ENCODE measurements around the gene PAF1. TPM values are rescaled to one million over a fixed set of nuclear protein-coding genes. Genes with fewer than 3 reads are reported as not detected.

Gene PAF1
- total RNA-seq, 1 experiment from 2014 or later: 53.5 TPM

DNA sequence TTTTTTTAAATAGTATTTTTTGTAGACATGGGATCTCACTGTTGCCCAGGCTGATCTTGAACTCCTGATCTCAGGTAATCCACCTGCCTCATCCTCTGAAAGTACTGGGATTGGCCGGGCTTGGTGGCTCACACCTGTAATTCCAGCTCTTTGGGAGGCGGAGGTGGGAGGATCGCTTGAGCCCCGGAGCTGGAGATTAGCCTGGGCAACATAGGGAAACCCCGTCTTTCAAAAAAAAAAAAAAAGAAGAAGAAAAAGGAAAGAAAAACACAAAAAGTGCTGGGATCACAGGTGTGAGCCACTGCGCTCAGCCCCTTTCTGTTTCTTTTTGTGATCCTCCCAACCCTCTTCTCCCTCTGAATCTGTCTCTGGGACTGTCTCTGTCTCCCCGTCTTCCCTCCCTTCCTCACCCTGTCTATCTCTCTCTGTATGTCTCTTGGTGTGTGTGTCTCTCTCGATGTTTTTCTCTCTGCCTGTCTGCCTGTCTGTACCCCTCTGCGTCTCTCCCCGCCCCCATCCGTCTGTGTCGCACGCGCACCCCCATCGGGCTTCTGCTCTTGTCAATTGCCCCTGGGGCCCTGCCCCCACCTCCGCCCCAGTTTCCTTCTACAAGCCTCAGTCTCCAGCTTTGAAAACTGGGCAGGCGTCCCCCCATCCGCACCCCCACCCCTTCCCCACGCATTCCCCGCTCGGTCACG lies 15.2 kb upstream of the PAF1 start:
- peak overlapping the region; percentile 97 for H3K9ac ChIP-seq (ENCODE audit: low read length)

DNA sequence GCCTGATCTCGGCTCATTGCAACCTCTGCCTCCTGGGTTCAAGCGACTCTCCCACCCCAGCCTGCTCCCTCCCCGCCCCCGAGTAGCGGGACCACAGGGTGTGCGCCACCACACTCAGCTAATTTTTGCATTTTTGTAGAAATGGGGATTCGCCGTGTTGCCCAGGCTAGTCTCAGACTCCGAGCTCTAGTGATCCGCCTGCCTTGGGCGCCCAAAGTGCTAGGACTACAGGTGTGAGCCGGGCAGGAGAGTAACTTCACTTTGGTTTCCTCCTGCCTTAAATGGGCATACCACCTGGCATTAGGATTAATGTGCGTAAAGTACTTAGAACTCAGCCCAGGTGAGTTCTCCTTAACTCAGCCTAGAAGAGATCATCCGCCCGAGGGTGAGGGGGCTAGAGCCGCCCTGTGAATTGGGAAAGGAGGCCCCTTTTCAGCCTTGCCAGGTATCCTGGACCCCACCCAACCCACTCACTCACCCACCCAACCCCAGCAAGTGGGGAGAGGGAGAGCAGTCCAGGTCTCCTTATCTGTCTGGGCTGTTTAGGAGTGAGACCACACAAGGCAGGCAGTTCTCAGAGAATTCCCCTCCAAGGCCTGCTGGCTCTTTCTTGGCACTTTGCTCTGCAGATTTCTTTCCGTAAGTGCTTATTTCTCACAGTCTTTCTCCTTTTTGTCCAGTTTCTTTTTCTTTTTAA lies 14.5 kb upstream of the PAF1 start:
- peak overlapping the region; percentile 92 for H3K4me2 ChIP-seq (ENCODE audit: low read length)
- peaks cover 38% of the 10 kb centered on the region for H3K79me2 ChIP-seq (ENCODE audit: insufficient read depth, low read length)
- peaks cover 2 to 12% of the 10 kb centered on the region in 2 experiments; a peak in 1 of 4 replicates for H3K36me3 ChIP-seq (ENCODE audit: control insufficient read depth in 1 of 2, insufficient read depth in 2 of 2, low read length in 2 of 2)
- H3K9ac ChIP-seq (ENCODE audit: low read length): peak overlapping the region; percentile 97
- no peak overlapping the region for H2AFZ ChIP-seq (ENCODE audit: low read depth, low read length, poor library complexity, severe bottlenecking)
- peaks cover 5% of the 10 kb centered on the region; the same call in 1 of the 2 replicates for H4K20me1 ChIP-seq (ENCODE audit: insufficient read depth)
- ChIA-PET POLR2A (interaction anchor here (0.6 to 2.0 kb wide), 3 partner anchors 23 to 273 kb away, joined by 3 to 19 read pairs (median 3); partner anchors contain the start of gene RPS16), CTCF (no interaction called here), RAD21 (ENCODE audit: low non-redundant PET in 1 of 2, low total read pairs in 2 of 2, uncharacterized antibody in 2 of 2, unreplicated experiment in 2 of 2) (no interaction called here)
- no peaks in the 10 kb centered on the region for H3K9me2 ChIP-seq (ENCODE audit: insufficient read depth)
- DNase-seq (ENCODE audit: low read depth, low spot score) (no peak), ATAC-seq (no peak)
- no TSS peak for BruUV-seq (replicated peaks)
- no peaks in the 10 kb centered on the region for H3K9me3 ChIP-seq (ENCODE audit: control insufficient read depth in 1 of 2, insufficient read depth in 1 of 2, low read depth in 1 of 2, low read length in 2 of 2)
- peak overlapping the region; percentile 99 for H3K27ac ChIP-seq (ENCODE audit: low read depth, low read length)
- no peak overlapping the region; a peak in 1 of 4 replicates for H3K4me3 ChIP-seq (replicated peaks in 1 of 2; ENCODE audit: low read depth in 1 of 2, low read length in 2 of 2)
- TF ChIP-seq EZH2 (IDR thresholded peaks at IDR 0.05): no peak
- no peak for TF ChIP-seq ELF1 (IDR thresholded peaks at IDR 0.05; ENCODE audit: borderline replicate concordance, low read depth)
- TF ChIP-seq JUND (IDR thresholded peaks at IDR 0.05): no peak
- TF ChIP-seq POLR2AphosphoS5 (IDR thresholded peaks at IDR 0.05; ENCODE audit: low read depth, low read length): no peak
- no peak for TF ChIP-seq SRF (IDR thresholded peaks at IDR 0.05; ENCODE audit: low read depth)
- TF ChIP-seq, protein P1, sequence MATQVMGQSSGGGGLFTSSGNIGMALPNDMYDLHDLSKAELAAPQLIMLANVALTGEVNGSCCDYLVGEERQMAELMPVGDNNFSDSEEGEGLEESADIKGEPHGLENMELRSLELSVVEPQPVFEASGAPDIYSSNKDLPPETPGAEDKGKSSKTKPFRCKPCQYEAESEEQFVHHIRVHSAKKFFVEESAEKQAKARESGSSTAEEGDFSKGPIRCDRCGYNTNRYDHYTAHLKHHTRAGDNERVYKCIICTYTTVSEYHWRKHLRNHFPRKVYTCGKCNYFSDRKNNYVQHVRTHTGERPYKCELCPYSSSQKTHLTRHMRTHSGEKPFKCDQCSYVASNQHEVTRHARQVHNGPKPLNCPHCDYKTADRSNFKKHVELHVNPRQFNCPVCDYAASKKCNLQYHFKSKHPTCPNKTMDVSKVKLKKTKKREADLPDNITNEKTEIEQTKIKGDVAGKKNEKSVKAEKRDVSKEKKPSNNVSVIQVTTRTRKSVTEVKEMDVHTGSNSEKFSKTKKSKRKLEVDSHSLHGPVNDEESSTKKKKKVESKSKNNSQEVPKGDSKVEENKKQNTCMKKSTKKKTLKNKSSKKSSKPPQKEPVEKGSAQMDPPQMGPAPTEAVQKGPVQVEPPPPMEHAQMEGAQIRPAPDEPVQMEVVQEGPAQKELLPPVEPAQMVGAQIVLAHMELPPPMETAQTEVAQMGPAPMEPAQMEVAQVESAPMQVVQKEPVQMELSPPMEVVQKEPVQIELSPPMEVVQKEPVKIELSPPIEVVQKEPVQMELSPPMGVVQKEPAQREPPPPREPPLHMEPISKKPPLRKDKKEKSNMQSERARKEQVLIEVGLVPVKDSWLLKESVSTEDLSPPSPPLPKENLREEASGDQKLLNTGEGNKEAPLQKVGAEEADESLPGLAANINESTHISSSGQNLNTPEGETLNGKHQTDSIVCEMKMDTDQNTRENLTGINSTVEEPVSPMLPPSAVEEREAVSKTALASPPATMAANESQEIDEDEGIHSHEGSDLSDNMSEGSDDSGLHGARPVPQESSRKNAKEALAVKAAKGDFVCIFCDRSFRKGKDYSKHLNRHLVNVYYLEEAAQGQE (IDR thresholded peaks at IDR 0.05; ENCODE audit: low read depth): no peak
- TF ChIP-seq SP1 (IDR thresholded peaks at IDR 0.05; ENCODE audit: low read depth): no peak
- TF ChIP-seq YY1 (IDR thresholded peaks at IDR 0.05; ENCODE audit: extremely low read depth, insufficient replicate concordance, low read depth, low read length): no peak
- no peaks in the 10 kb centered on the region for H3K27me3 ChIP-seq (ENCODE audit: insufficient read depth, low read length)
- H3K4me1 ChIP-seq (ENCODE audit: control insufficient read depth in 1 of 2, insufficient read depth in 2 of 2, low read length in 2 of 2): peaks cover 51 to 88% of the 10 kb centered on the region in 2 experiments
- intact Hi-C loops (cut with micrococcal nuclease): no loop called here

More for the DNA sequence above, 15.2 kb upstream of the PAF1 start:
- peaks cover 54 to 88% of the 10 kb centered on the region in 2 experiments for H3K4me1 ChIP-seq (ENCODE audit: control insufficient read depth in 1 of 2, insufficient read depth in 2 of 2, low read length in 2 of 2)
- DNase-seq (ENCODE audit: low read depth, low spot score) (no peak), ATAC-seq (no peak)
- peaks cover 2 to 12% of the 10 kb centered on the region in 2 experiments; a peak in 1 of 4 replicates for H3K36me3 ChIP-seq (ENCODE audit: control insufficient read depth in 1 of 2, insufficient read depth in 2 of 2, low read length in 2 of 2)
- H3K27ac ChIP-seq (ENCODE audit: low read depth, low read length): peak overlapping the region; percentile 99
- no peaks in the 10 kb centered on the region for H3K9me3 ChIP-seq (ENCODE audit: control insufficient read depth in 1 of 2, insufficient read depth in 1 of 2, low read depth in 1 of 2, low read length in 2 of 2)
- no peak overlapping the region for H2AFZ ChIP-seq (ENCODE audit: low read depth, low read length, poor library complexity, severe bottlenecking)
- peaks cover 38% of the 10 kb centered on the region for H3K79me2 ChIP-seq (ENCODE audit: insufficient read depth, low read length)
- peak; percentile 44 for TF ChIP-seq POLR2AphosphoS5 (IDR thresholded peaks at IDR 0.05; ENCODE audit: low read depth, low read length)
- TF ChIP-seq FOSL1 (IDR thresholded peaks at IDR 0.05; ENCODE audit: low read depth): no peak
- no peak for TF ChIP-seq ZNF274 (IDR thresholded peaks at IDR 0.05; ENCODE audit: low read depth, low read length)
- peaks cover 5% of the 10 kb centered on the region; the same call in 1 of the 2 replicates for H4K20me1 ChIP-seq (ENCODE audit: insufficient read depth)
- no TSS peak for BruUV-seq (replicated peaks)
- ChIA-PET CTCF (interaction anchor here (0.7 kb wide), 1 partner anchor 8 kb away, joined by 3 read pairs; no protein-coding TSS in a partner anchor), POLR2A (interaction anchor here (0.6 to 4.1 kb wide), 9 partner anchors 8 to 1204 kb away, joined by 3 to 57 read pairs (median 3); partner anchors contain the start of genes MED29, PAF1, RPS16 and SPINT2), RAD21 (ENCODE audit: low non-redundant PET in 1 of 2, low total read pairs in 2 of 2, uncharacterized antibody in 2 of 2, unreplicated experiment in 2 of 2) (interaction anchor here in 1 of 2 experiments (1.0 kb wide), 1 partner anchor 8 kb away, joined by 3 read pairs; no protein-coding TSS in a partner anchor)
- H3K4me2 ChIP-seq (ENCODE audit: low read length): peak overlapping the region; percentile 92
- no peaks in the 10 kb centered on the region for H3K27me3 ChIP-seq (ENCODE audit: insufficient read depth, low read length)
- intact Hi-C loops (cut with micrococcal nuclease): no loop called here
- no peaks in the 10 kb centered on the region for H3K9me2 ChIP-seq (ENCODE audit: insufficient read depth)
- H3K4me3 ChIP-seq (replicated peaks in 1 of 2; ENCODE audit: low read depth in 1 of 2, low read length in 2 of 2): peak overlapping the region; percentile 90 to 98
